Fibroblast of skin of scalp (primary cell): ENCODE results near the gene HDAC10. TPM values are rescaled to one million over a fixed set of nuclear protein-coding genes. Genes with fewer than 3 reads are reported as not detected.

Experiments used
- DNase-seq: peaks from one replicate; pipeline ENCODE4 v3.0.0-alpha.2; 2013
- polyA plus RNA-seq, 2 experiments: library from polyadenylated mRNA; unstranded; fragments of 120-200 nt; gene quantifications; one replicate each; pipeline ENCODE4 v1.2.1, GENCODE V29; 2013; ENCODE audit not compliant: insufficient read length in 2 of 2

HDAC10 gene
- 20.7 TPM for polyA plus RNA-seq (2013, experiment 1 of 2; ENCODE audit: insufficient read length)
- polyA plus RNA-seq (2013, experiment 2 of 2; ENCODE audit: insufficient read length), result 15.8 TPM

DNA sequence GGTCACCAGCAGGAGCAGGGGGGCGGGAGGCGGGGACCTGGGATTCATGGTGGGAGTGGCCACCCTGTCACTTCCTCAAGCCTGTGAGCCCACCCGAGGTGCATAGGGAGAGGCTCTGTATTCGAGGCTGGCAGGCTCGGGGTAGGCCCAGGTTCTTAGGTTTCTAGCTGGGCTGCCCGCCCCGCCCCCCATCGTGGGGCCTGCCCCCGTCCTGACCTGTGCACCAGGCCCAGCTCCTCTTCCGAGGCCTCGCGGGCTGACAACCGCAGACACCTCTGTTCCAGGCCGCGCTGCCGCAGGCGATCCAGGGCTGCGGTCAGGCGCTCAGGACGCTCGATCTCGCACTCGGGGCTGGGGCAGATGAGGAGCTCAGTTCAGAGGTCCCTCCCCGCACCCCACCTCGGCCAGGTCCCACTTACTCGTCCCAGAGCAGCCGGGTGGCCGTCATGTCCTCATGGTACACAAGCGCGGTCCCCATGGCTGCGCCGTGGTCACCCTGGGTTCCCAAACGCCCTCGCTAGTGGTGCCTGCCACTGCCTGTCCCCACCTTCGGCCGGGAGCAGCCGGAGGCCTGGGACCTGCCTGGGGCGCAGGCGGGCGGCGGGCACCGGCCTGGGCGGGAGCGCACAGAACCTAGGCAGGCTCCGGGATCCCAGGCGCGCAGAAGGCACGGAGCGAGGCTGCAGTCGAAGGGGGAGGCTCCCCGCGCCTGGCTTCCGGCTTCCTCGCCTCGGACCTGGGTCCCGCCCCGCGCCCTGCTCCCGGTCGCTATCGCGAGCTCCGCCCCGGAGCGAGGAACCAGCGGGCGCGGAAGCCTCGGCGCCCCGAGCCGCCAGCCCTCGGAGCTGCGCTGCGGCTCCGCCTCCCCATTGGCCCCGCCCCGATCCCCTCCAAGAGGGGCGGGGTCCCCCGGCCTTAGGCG lies at the start of gene HDAC10:
HDAC10 (minus strand) TSS at position 711 of the 922 bp plus-strand sequence; CDS start at position 478, 233 bp downstream.
- peak; percentile 82 for DNase-seq

- no peak for DNase-seq
These were observed 49.7 kb upstream of the HDAC10 start for GRCh38 chr22:50300620-50301257.

DNA sequence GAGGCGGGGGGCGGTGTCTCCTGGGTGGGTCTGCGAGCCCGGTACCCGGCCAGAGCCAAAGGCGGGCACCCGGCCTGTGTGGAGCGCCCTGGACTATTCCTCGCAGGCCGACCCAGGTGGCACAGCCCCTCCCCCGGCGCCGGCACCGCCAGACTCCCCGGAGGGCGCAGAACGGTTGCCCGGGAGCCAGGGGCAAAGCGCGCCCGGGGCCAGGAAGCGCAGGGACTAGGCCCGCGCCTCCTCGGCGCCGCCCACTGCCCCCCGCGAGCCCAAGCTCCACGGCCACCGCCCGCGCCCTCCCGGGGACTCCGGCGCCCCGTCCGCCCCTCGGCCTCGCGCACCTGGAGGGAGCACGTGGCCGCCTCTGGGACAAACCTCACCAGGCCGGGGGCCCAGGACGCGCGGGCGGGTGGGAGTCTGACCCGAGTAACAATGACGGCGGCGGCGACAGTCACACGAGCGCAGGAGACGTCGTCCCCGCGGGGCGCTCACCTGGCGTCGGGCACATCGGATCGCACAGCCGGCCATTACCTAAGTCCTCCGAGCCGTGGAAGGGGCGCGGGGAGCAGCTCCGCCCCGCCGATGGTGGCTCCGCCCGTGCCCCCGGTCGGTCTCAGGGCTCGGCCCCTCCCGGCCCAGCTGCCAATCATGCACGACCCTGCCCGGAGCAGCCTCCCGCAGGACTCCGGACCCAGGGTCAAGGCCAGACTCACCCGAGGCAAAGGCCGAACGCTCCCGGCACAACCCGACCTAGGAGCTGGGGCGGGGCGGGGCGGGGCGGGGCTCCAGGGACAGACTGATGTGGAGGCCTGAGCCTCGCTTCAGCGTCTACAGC lies 48.9 kb upstream of the HDAC10 start:
- DNase-seq, result no peak

DNA sequence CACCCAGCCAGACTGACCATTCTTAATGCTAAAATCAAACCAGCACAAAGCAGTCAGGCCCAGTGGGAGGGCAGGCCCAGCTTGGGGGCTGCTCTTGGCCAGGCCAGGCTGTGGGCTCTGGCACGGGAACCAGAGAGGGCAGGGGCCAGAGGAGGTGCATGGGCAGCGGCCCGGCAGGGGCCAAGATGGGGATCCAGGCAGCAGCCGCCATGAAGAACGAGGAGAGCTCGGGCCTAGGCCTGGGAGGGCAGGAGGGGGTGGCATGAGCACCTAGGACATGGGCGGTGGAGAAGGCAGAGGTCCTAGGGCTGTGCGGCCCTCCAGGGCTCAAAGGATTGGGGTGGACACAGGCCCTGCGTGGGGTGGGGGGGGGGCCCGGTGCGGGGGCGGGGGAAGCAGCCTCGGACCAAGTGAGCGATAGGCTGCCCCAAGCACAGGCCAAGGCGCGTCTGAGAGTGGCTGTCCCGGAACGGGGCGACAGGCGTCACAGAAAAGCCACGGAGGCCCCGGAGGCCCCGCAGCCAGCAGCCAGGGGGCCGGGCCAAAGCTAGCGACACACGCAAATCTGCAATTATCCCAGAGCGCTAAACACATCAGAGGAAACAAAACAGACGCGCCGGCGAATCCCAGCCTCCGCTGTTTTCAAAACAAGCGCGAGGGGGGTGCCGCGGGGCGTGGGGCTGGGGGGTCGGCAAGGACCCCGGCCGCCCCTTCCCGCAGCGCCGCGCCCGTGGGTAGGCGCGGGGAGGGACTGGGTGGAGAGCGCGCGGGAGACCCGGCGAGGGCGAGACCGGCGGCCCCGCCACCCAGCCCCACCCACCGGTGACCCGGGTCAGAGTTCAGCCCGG lies 48.1 kb upstream of the HDAC10 start:
- DNase-seq, result no peak

GRCh38 chr22:50298266-50298637 lies 47.2 kb upstream of the HDAC10 start:
- no peak for DNase-seq

DNA sequence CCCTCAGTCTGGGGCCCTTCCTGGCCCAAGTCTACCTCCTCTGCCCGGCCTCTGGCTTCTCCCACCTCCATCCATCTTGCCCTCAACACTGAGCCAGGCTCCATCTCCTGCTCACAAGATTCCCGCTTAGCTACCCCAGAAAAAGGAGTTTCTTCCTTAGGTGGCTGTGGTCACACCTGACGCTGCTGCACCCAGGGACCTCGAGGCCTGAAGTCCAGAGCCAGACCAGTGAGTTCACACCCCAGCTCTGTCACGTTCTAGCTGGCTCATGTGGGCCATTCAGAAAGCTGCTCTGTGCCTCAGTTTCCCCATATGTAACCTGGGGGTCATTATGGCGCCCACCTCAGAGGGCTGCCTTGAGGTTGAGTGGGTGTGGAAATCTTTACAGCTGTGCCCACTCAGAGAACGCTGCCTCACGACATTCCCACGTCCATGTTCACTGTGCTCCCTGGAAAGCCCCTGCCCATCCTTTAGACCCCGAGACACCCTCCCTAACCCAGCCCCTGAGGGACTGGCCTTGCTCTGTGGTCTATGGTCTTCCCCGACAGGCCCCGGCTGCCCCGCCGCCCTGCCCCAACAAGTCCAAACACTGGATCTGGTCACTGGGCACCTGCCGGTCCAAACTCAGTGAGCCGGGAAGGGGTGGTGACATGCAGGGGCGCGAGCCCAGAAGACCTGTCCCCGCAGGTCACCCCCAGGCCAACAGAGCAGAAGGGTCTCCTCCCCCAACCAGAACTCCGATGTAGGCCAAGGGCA lies 46.6 kb upstream of the HDAC10 start:
- DNase-seq, result no peak

DNA sequence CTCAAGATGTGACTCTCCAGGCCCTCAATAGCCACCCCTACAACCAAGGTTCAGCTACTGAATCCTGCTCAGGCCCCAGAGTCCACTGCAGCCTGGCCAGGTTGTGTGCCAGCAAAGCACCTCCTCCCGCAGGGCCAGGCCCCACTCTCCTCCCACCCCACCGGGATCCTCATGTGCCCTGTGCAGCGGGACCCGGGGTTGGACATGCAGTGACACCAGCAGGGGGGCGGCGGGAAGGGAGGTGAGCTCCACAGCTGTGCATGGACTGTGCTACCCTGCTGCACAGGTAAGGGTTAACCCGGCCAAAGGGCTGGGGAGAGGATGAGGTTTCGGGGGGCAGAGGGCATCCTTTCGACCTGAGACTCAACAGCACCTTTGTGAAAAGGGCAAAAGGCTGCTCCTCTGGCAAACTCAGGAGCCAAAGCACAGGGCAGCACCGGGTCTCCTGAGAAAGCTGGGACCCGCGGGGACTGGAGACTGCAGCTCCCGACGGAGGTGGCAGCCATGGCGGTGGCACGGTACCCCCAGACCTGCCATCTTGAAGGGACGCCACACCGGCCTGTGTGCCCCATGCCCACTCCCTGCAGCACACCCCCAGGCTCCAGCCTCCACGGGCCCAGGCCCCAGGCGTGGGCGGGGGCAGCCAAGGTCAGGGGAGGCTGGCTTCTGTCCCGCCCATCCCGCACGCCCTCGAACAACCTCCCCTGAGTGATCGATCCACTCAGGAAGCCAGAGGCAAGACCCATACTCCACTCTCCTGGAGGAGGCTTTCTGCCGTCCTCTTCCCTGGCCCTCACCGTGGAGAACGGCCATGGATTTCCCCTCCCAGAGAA lies 45.8 kb upstream of the HDAC10 start:
- DNase-seq, result no peak

GRCh38 chr22:50294319-50294656 lies 43.2 kb upstream of the HDAC10 start:
- no peak for DNase-seq

DNA sequence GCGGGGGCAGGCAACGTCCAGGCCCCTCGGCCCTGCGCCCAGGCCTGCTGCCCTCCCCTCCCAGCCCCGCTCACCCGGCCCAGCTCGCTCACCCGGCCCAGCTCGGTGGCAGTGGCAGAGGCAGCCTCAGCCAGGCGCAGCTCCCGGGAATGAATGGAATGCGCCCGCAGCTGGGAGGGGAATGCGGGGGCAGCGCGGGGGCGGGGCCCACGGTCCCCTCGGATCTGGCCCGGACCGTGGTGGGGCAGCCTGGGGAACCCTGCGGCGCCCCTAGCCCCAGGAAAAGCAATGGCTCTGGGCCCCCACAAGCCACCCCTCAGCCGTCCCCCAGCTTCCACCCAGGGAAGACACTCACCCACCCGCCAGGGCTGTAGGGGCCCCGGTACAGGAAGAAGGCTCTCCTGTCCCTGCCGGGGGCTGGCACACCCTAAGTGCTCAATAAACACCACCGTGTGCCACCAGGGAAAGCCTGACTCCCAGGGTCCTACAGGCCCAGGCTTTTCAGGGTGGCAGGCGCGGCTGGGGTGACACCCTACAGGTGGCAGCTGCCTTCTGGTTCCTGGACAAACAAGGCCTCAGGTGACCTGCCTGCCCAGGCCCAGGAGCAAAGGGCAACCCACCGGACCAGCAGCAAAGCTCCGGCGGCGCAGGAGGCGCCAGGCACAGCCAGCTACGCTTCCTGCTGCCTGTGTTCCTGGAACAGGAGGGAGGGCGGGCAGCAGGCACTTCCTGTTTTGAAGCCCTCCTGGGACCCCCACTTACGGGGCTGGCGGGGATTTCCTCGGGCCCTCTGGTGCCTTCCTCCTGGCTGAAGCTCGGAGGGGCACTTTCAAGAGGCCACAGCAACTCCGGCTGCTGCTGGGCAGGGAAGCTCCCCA lies 42.6 kb upstream of the HDAC10 start:
- peak; percentile 88 for DNase-seq

- no peak for DNase-seq
These were observed 41.8 kb upstream of the HDAC10 start for GRCh38 chr22:50292643-50293440.

- DNase-seq, result no peak
These were observed 39.0 kb upstream of the HDAC10 start for GRCh38 chr22:50289942-50290630.

- DNase-seq, result no peak
These were observed 38.3 kb upstream of the HDAC10 start for GRCh38 chr22:50289151-50289941.

DNA sequence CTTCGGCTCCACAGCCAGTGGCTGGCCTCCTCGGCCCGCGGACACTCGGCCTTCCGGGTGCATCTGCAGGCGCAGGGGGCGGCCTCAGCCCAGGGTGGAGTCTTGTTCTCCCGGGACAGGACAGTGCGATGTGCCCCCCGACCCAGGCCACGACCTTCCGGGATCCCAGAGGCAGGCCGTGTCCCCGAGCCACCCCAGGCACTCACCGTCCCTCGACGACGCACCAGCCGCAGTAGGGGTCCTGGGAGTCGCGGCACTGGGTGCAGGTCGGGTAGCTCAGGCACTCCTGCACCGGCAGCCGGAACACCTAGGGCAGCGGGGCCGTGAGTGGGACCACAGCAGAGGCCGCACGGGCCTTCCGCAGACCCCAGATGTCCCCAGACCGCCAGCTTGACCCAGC lies 36.7 kb upstream of the HDAC10 start:
- DNase-seq, result no peak

DNA sequence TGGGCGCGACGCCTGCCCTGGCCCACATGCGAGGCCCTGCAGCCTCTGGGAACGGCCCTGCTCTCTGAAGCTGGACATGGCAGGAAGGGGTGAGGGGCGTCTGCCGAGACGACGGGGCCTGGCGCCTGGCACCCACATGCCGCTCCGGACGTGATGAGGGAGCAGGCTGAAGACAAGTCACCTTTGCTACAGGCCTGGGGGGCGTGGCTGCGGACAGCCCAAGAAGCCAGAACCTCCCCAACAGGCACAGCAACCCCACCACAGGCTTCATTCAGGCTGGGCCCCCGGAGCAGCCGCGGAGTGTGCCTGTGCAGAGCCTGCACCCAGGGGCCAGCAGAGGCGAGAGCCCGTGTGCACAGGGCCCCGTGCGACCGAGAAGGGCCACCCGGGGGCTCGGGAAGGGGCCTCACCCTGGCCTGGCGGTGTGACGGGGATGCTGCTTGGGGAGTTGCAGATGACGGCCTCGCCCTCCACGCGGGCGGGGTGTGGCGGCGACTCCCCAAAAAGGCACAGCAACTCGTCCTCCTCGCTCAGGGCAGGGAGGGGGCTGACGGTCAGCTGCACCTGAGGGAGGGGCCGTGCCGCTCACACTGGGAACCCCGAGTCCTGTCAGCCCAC lies 35.7 kb upstream of the HDAC10 start:
- DNase-seq, result no peak

- DNase-seq, result no peak
These were observed 35.2 kb upstream of the HDAC10 start for GRCh38 chr22:50286275-50286674.

DNA sequence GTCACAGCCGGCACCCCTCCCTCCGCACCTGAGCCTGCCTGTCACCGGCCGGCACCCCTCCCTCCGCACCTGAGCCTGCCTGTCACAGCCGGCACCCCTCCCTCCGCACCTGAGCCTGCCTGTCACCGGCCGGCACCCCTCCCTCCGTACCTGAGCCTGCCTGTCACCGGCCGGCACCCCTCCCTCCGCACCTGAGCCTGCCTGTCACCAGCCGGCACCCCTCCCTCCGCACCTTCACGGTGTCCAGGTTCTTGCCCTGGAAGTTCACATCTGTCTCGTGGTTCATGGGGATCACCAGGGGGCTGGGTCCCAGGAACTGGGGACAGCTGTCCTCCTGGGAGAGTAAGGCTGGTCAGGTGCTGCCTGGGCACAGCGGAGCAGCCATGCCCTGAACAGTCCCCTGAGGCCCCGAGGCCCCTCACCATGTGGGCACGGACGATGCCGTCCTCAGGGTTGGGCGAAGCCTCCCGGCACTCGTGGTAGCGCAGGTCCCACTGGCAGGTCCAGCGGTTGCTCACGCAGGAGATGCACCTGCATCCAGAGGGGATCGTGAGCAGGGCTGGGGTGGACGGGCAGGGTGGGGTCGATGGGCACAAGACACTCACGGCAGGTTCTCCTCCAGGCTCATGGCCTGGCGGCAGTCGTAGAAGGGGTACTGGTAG lies 34.6 kb upstream of the HDAC10 start:
- DNase-seq, result no peak
